K562 (cell line): ENCODE data around the gene MACF1. TPM values are rescaled to one million over a fixed set of nuclear protein-coding genes. Genes with fewer than 3 reads are reported as not detected.

Experiments used
- ATAC-seq: fragments of 200-7000 bp; cut with Tn5 transposase; 3 replicates; pipeline ENCODE4 v1.9.1; 2020; ENCODE audit warnings: moderate library complexity
- BruUV-seq: library from RNA; stranded (reverse); fragments of 400-500 nt; replicated peaks from 2 replicates; lab custom pipeline; 2021; lab: Mats Ljungman, UMichigan
- CTCF ChIA-PET: fragments of 300-600 bp; formaldehyde crosslinking; extraction: SDS; loops from one replicate; lab custom pipeline; 2021; ENCODE audit warnings: low intra/inter-chr PET ratio; lab: Yijun Ruan, JAX
- POLR2A ChIA-PET: fragments of 300-600, 350-650 bp; sonication (Branson Sonifier 250); formaldehyde crosslinking; extraction: SDS; loops from one replicate; lab custom pipeline; 2021; ENCODE audit warnings: antibody characterized with exemption, inconsistent platforms; lab: Yijun Ruan, JAX
- DNase-seq, 4 experiments: peaks; one replicate each; pipeline versions ENCODE4 v3.0.0 to v3.0.0-alpha.2; 2011 to 2018; ENCODE audit warnings: low spot score in 3 of 4, mixed read lengths in 3 of 4; ENCODE audit errors: extremely low read depth in 1 of 4
- FAIRE-seq: peaks from 2 replicates; lab custom pipeline; 2011; peaks lifted over from hg19 to GRCh38; lab: Jason Lieb, UNC
- H2AFZ ChIP-seq: 2 replicates; pipeline ENCODE4 v1.6.0; 2011; ENCODE audit warnings: low read depth, low read length, control low read depth, inconsistent platforms
- H3K27ac ChIP-seq: fragments of 200-600 bp; 3 replicates; pipeline ENCODE4 v1.8.0; 2011; ENCODE audit warnings: low read depth, mild to moderate bottlenecking, control low read depth, inconsistent platforms, low read length, moderate library complexity, mixed read lengths; ENCODE audit errors: extremely low read depth
- H3K27me3 ChIP-seq, 2 experiments: fragments of 300-600 bp in 1 of 2; 2 replicates in 1 of 2; 3 replicates in 1 of 2; pipeline versions ENCODE4 v1.6.0 to v1.8.0; 2011; ENCODE audit warnings: inconsistent platforms in 2 of 2, low read length in 2 of 2, mild to moderate bottlenecking in 1 of 2, mixed read lengths in 1 of 2, moderate library complexity in 1 of 2; ENCODE audit not compliant: control insufficient read depth in 2 of 2, insufficient read depth in 2 of 2
- H3K36me3 ChIP-seq: fragments of 300-600 bp; 3 replicates; pipeline ENCODE4 v1.8.0; 2011; ENCODE audit warnings: mild to moderate bottlenecking, low read length, inconsistent platforms; ENCODE audit not compliant: control insufficient read depth, insufficient read depth
- H3K4me1 ChIP-seq, 2 experiments: fragments of 200-600 bp in 1 of 2; replicated peaks in 1 of 2; 2 replicates in 1 of 2; 3 replicates in 1 of 2; pipeline versions ENCODE4 v1.5.1 to v1.8.0; 2011; ENCODE audit warnings: inconsistent platforms in 2 of 2, low read length in 2 of 2, mild to moderate bottlenecking in 1 of 2, mixed read lengths in 1 of 2, moderate library complexity in 1 of 2; ENCODE audit not compliant: control insufficient read depth in 2 of 2, insufficient read depth in 2 of 2
- H3K4me2 ChIP-seq: 2 replicates; pipeline ENCODE4 v1.6.1; 2011; ENCODE audit warnings: low read length, control low read depth, inconsistent platforms, mixed read lengths; ENCODE audit not compliant: insufficient read depth
- H3K4me3 ChIP-seq: fragments of 200-600 bp; sonication (generic), shearing (Covaris generic); 2 replicates; pipeline ENCODE4 v1.5.1; 2016; ENCODE audit warnings: control low read depth, inconsistent platforms
- H3K79me2 ChIP-seq: fragments of 200-600 bp; 3 replicates; pipeline ENCODE4 v1.8.0; 2011; ENCODE audit warnings: low read length, inconsistent platforms; ENCODE audit not compliant: control insufficient read depth, insufficient read depth
- H3K9ac ChIP-seq, 2 experiments: 2 replicates each; pipeline versions ENCODE4 v1.6.0 to v1.6.1; 2011; ENCODE audit warnings: low read depth in 2 of 2, low read length in 2 of 2, control low read depth in 1 of 2, inconsistent platforms in 1 of 2, mild to moderate bottlenecking in 1 of 2, mixed read lengths in 1 of 2; ENCODE audit not compliant: insufficient read depth in 1 of 2
- H3K9me1 ChIP-seq: one replicate; pipeline ENCODE4 v1.6.0; 2011; ENCODE audit warnings: inconsistent platforms, mild to moderate bottlenecking, low read length, moderate library complexity; ENCODE audit not compliant: control insufficient read depth, insufficient read depth
- H3K9me3 ChIP-seq: replicated peaks from 2 replicates; pipeline ENCODE4 v1.5.1; 2011; ENCODE audit warnings: low read depth, low read length, inconsistent platforms; ENCODE audit not compliant: control insufficient read depth, insufficient read depth
- H4K20me1 ChIP-seq: replicated peaks from 2 replicates; pipeline ENCODE4 v1.6.1; 2011; ENCODE audit warnings: low read length, inconsistent platforms, mixed read lengths; ENCODE audit not compliant: control insufficient read depth, insufficient read depth
- BRCA1 ChIP-seq, 2 experiments: fragments of 450-650 bp in 1 of 2; sonication (generic) in 1 of 2; formaldehyde crosslinking in 1 of 2; IDR thresholded peaks; 2 replicates each; pipeline versions ENCODE4 v1.5.0 to v1.6.1; 2017 to 2020; ENCODE audit warnings: mild to moderate bottlenecking in 1 of 2, missing genetic modification reagents in 1 of 2
- DDX20 ChIP-seq: fragments of 450-650 bp; IDR thresholded peaks from 2 replicates; pipeline ENCODE4 v1.6.1; 2016; ENCODE audit warnings: missing genetic modification characterization, low read depth, mild to moderate bottlenecking, missing compliant biosample characterization, moderate library complexity
- EP300 ChIP-seq: IDR thresholded peaks from 2 replicates; pipeline ENCODE4 v1.6.1; 2012; ENCODE audit warnings: low read length, improper control_type of control experiment
- HSF4 ChIP-seq: fragments of 250-450 bp; sonication (Bioruptor Pico); IDR thresholded peaks from 2 replicates; pipeline ENCODE4 v2.1.2; 2022; ENCODE audit warnings: mild to moderate bottlenecking, moderate library complexity, borderline replicate concordance
- JUND ChIP-seq, 2 experiments: IDR thresholded peaks; 2 replicates in 1 of 2; 3 replicates in 1 of 2; pipeline ENCODE4 v1.6.1; 2011; ENCODE audit warnings: borderline replicate concordance in 2 of 2, low read depth in 2 of 2, low read length in 2 of 2, improper control_type of control experiment in 1 of 2, missing biosample characterization in 1 of 2, missing genetic modification characterization in 1 of 2, missing genetic modification reagents in 1 of 2
- LEF1 ChIP-seq: fragments of 450-650 bp; IDR thresholded peaks from 2 replicates; pipeline ENCODE4 v1.6.1; 2016; ENCODE audit warnings: mild to moderate bottlenecking
- NEUROD1 ChIP-seq: fragments of 150-350 bp; IDR thresholded peaks from 2 replicates; pipeline ENCODE4 v1.6.1; 2014; ENCODE audit warnings: borderline replicate concordance, low read length, low read depth; ENCODE audit not compliant: partially characterized antibody
- NFIC ChIP-seq: fragments of 450-650 bp; IDR thresholded peaks from 2 replicates; pipeline ENCODE4 v1.6.1; 2017; ENCODE audit warnings: mild to moderate bottlenecking, inconsistent platforms
- NUFIP1 ChIP-seq: fragments of 450-650 bp; IDR thresholded peaks from 2 replicates; pipeline ENCODE4 v1.6.1; 2018; ENCODE audit not compliant: partially characterized antibody
- PHB ChIP-seq: fragments of 250-450 bp; sonication (Bioruptor Pico); IDR thresholded peaks from 2 replicates; pipeline ENCODE4 v1.5.0; 2021
- POLR2A ChIP-seq: fragments of 450-650 bp; conservative IDR thresholded peaks from 2 replicates; pipeline ENCODE4 v1.6.1; 2016
- POLR3A ChIP-seq: IDR thresholded peaks from 2 replicates; pipeline ENCODE4 v1.6.1; 2011; ENCODE audit warnings: borderline replicate concordance, mild to moderate bottlenecking, moderate library complexity; ENCODE audit not compliant: insufficient read length, insufficient read depth; ENCODE audit errors: extremely low read depth
- SPI1 ChIP-seq: IDR thresholded peaks from 2 replicates; pipeline ENCODE4 v1.6.1; 2011; ENCODE audit warnings: low read depth, low read length, control low read depth, borderline replicate concordance
- TRIM28 ChIP-seq: fragments of 450-650 bp; IDR thresholded peaks from 2 replicates; pipeline ENCODE4 v1.6.1; 2017
- XRCC3 ChIP-seq: fragments of 450-650 bp; IDR thresholded peaks from 2 replicates; pipeline ENCODE4 v1.6.1; 2017; ENCODE audit warnings: mild to moderate bottlenecking, moderate library complexity
- ZNF583 ChIP-seq: fragments of 250-450 bp; sonication (Bioruptor Pico); IDR thresholded peaks from 2 replicates; pipeline ENCODE4 v1.4.0; 2020
- WGBS: fragments of 100-300 bp; shearing (Covaris generic); methylation state at CpG from one replicate; pipeline ENCODE4 v1.1.6; 2016; ENCODE audit warnings: low coverage, mixed read lengths; ENCODE audit not compliant: insufficient coverage; ENCODE audit errors: missing lambda C conversion rate; 5-methylcytosine and 5-hydroxymethylcytosine counted together
- in situ Hi-C: fragments of 300-500 bp; cut with MboI; formaldehyde crosslinking; loops from 4 replicates; pipeline ENCODE4 v1.15.0; 2018; ENCODE audit warnings: inconsistent platforms, mixed read lengths
- intact Hi-C: fragments of 100-400 bp; cut with micrococcal nuclease; formaldehyde crosslinking; loops from 2 replicates; pipeline ENCODE4 v1.14.2; 2022
- polyA plus RNA-seq, 8 experiments: library from polyadenylated mRNA; depleted of rRNA in 4 of 8; stranded (reverse) in 5 of 8; unstranded in 3 of 8; fragments of >200 nt; fragmentation: Nextera tagmentation in 2 of 8; fragmentation: Illumina TruSeq in 1 of 8; extraction: Ambion mirVana in 2 of 8; extraction: Trizol in 1 of 8; gene quantifications; 2 replicates each; pipeline versions ENCODE4 v1.2.1 to v1.2.3, GENCODE V29; 2011 to 2014; ENCODE audit warnings: inconsistent platforms in 1 of 8, missing spikeins in 1 of 8
- total RNA-seq, 7 experiments: library from RNA; depleted of rRNA in 6 of 7; stranded (reverse); fragments of >200 nt in 6 of 7; fragmentation: Illumina TruSeq in 2 of 7; extraction: Trizol in 2 of 7; gene quantifications; 2 replicates each; pipeline versions ENCODE4 v1.2.1 to v1.2.3, GENCODE V29; 2011 to 2021; ENCODE audit warnings: low replicate concordance in 1 of 7
- TF ChIP-seq, protein P1 (sequence below): fragments of 450-650 bp; formaldehyde crosslinking; IDR thresholded peaks from 2 replicates; pipeline ENCODE4 v1.4.0; 2022; ENCODE audit warnings: missing genetic modification characterization
- TF ChIP-seq, protein P2 (sequence below): fragments of 250-450 bp; sonication (Bioruptor Pico); IDR thresholded peaks from 2 replicates; pipeline ENCODE4 v1.5.1; 2021; ENCODE audit warnings: mild to moderate bottlenecking
- TF ChIP-seq, protein P3 (sequence below): fragments of 250-450 bp; sonication (Bioruptor Pico); IDR thresholded peaks from 2 replicates; pipeline ENCODE4 v1.9.0; 2021; ENCODE audit warnings: mild to moderate bottlenecking, inconsistent platforms

MACF1 gene
- total and polyA plus RNA-seq, 9 of the 15 experiments (the other 6 are each of a cell fraction or from before 2014, with no cell fraction given): 13.2 to 232 (median 112) TPM

DNA sequence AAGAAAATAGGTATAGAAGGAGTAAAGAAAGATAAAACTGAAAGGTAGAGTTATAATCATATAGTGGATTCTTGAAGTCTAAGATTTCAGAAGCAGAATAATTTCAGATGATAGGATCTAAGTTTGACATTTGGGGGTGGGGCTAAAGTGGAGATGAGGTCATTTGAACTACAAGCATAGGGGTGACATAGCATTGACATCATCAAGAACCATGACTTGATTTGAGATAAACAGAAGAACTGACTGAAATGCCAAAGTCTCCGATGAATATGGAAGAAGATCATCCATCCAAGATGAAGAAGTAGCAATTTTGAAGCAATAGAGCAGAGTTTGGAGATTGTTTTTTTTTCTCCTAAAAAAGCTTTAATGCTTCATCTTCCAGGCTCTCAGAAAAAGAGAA is 122.3 kb downstream of the MACF1 start (continued):
- TF ChIP-seq NEUROD1 (no peak), ZNF583 (CRISPR knock-in tag) (no peak), SPI1 (no peak), JUND (IDR thresholded peaks at IDR 0.05; ENCODE audit: borderline replicate concordance, low read depth, low read length) (peak; percentile 71; the same call in 1 of the 2 replicates), JUND (tag; IDR thresholded peaks at IDR 0.05; ENCODE audit: borderline replicate concordance, low read depth, low read length) (peak; percentile 73; the same call in 2 of the 3 replicates)
- TF ChIP-seq, protein P1, sequence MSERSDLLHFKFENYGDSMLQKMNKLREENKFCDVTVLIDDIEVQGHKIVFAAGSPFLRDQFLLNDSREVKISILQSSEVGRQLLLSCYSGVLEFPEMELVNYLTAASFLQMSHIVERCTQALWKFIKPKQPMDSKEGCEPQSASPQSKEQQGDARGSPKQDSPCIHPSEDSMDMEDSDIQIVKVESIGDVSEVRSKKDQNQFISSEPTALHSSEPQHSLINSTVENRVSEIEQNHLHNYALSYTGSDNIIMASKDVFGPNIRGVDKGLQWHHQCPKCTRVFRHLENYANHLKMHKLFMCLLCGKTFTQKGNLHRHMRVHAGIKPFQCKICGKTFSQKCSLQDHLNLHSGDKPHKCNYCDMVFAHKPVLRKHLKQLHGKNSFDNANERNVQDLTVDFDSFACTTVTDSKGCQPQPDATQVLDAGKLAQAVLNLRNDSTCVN (CRISPR knock-in tag): no peak

DNA sequence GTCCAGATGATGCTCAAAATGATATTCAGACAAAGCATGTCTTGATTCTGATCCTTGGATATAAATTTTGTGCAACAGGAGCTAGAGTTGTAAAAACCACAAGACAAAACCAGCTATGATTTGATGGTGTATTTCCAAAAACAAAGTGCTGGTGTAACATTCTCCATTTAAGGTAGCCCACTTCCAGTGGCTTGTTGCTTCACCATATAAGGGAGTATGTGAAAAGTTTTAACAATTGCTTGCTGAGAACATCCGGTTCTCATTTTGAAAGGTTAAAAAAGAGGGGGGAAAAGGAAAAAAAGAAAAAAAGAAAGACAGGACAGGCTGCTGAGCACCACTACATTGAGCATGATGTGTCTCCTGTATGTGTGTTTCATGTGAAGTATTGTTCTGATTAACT is 123.6 kb downstream of the MACF1 start:
- Histone ChIP-seq H3K27me3 (no peaks in the 10 kb centered on the region), H3K36me3 (peaks cover 93% of the 10 kb centered on the region), H3K27ac (no peak overlapping the region), H4K20me1 (no peaks in the 10 kb centered on the region), H2AFZ (no peak overlapping the region), H3K9me1 (no peaks in the 10 kb centered on the region), H3K4me2 (no peak overlapping the region), H3K9ac (no peak overlapping the region), H3K4me1 (no peaks in the 10 kb centered on the region), H3K4me3 (no peak overlapping the region), H3K9me3 (no peaks in the 10 kb centered on the region), H3K79me2 (no peaks in the 10 kb centered on the region)
- no peak for ATAC-seq
- no TSS peak for BruUV-seq
- in situ Hi-C loops (no loop called here), intact Hi-C loops (no loop called here)
- no peak for DNase-seq
- FAIRE-seq: no peak
- ChIA-PET POLR2A (interaction anchor here (0.5 to 5.6 kb wide), 5 partner anchors 8 to 45 kb away, joined by 3 to 29 read pairs (median 4); no protein-coding TSS in a partner anchor), CTCF (no interaction called here)
- WGBS: 78% methylated on average over 1 of the region's 1 CpG
- no peak for TF ChIP-seq NUFIP1
- no peak for TF ChIP-seq NFIC
- no peak for TF ChIP-seq XRCC3
- TF ChIP-seq POLR2A: no peak
- no peak for TF ChIP-seq DDX20
- TF ChIP-seq PHB (CRISPR knock-in tag): no peak
- no peak for TF ChIP-seq POLR3A
- no peak for TF ChIP-seq HSF4 (CRISPR knock-in tag)
- TF ChIP-seq, protein P2, sequence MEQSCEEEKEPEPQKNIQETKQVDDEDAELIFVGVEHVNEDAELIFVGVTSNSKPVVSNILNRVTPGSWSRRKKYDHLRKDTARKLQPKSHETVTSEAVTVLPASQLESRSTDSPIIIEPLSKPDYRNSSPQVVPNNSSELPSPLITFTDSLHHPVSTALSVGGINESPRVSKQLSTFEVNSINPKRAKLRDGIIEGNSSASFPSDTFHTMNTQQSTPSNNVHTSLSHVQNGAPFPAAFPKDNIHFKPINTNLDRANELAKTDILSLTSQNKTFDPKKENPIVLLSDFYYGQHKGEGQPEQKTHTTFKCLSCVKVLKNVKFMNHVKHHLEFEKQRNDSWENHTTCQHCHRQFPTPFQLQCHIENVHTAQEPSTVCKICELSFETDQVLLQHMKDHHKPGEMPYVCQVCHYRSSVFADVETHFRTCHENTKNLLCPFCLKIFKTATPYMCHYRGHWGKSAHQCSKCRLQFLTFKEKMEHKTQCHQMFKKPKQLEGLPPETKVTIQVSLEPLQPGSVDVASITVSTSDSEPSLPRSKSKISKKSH (CRISPR knock-in tag): no peak
- no peak for TF ChIP-seq BRCA1 (IDR thresholded peaks at IDR 0.05)
- TF ChIP-seq BRCA1 (CRISPR knock-in tag; IDR thresholded peaks at IDR 0.05): no peak
- no peak for TF ChIP-seq TRIM28
- TF ChIP-seq, protein P3, sequence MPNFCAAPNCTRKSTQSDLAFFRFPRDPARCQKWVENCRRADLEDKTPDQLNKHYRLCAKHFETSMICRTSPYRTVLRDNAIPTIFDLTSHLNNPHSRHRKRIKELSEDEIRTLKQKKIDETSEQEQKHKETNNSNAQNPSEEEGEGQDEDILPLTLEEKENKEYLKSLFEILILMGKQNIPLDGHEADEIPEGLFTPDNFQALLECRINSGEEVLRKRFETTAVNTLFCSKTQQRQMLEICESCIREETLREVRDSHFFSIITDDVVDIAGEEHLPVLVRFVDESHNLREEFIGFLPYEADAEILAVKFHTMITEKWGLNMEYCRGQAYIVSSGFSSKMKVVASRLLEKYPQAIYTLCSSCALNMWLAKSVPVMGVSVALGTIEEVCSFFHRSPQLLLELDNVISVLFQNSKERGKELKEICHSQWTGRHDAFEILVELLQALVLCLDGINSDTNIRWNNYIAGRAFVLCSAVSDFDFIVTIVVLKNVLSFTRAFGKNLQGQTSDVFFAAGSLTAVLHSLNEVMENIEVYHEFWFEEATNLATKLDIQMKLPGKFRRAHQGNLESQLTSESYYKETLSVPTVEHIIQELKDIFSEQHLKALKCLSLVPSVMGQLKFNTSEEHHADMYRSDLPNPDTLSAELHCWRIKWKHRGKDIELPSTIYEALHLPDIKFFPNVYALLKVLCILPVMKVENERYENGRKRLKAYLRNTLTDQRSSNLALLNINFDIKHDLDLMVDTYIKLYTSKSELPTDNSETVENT (CRISPR knock-in tag): no peak
- TF ChIP-seq LEF1: no peak
- no peak for TF ChIP-seq EP300
